ENCODE results near the gene SKAP2.
"Not testable (repeated sequence)": the region's sequence is repeated elsewhere in the genome, so short reads cannot be mapped to it uniquely, and the experiment has no call there.

- TF ChIP-seq EZH2 (IDR thresholded peaks at IDR 0.05; ENCODE audit: low read length, unreplicated experiment); EZH2phosphoT487 (IDR thresholded peaks at IDR 0.05; ENCODE audit: borderline replicate concordance, low read length): not testable (repeated sequence)
- TF ChIP-seq, protein P1, sequence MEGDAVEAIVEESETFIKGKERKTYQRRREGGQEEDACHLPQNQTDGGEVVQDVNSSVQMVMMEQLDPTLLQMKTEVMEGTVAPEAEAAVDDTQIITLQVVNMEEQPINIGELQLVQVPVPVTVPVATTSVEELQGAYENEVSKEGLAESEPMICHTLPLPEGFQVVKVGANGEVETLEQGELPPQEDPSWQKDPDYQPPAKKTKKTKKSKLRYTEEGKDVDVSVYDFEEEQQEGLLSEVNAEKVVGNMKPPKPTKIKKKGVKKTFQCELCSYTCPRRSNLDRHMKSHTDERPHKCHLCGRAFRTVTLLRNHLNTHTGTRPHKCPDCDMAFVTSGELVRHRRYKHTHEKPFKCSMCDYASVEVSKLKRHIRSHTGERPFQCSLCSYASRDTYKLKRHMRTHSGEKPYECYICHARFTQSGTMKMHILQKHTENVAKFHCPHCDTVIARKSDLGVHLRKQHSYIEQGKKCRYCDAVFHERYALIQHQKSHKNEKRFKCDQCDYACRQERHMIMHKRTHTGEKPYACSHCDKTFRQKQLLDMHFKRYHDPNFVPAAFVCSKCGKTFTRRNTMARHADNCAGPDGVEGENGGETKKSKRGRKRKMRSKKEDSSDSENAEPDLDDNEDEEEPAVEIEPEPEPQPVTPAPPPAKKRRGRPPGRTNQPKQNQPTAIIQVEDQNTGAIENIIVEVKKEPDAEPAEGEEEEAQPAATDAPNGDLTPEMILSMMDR (conservative IDR thresholded peaks at IDR 0.05; ENCODE audit: low read depth, low read length): not testable (repeated sequence)
Measured at GRCh38 chr7:26836793-26837192, 27.6 kb downstream of the SKAP2 start.
